Ascending aorta (tissue), 2 donors: ENCODE data around the gene P2RY11. TPM values are rescaled to one million over a fixed set of nuclear protein-coding genes. Genes with fewer than 3 reads are reported as not detected.

Experiments
- DNase-seq, 2 donors: peaks; one replicate each; pipeline ENCODE4 v3.0.0-alpha.2; 2019; ENCODE audit warnings: low spot score in 2 of 2
- H3K27ac ChIP-seq, 2 donors: fragments of 200-600 bp; sonication (generic); one replicate each; pipeline ENCODE4 v1.5.1; 2016 to 2017; ENCODE audit warnings: mild to moderate bottlenecking in 1 of 2
- H3K27me3 ChIP-seq: fragments of 200-600 bp; sonication (generic); one replicate; pipeline ENCODE4 v1.5.1; 2017
- H3K36me3 ChIP-seq, 2 donors: fragments of 200-600 bp; sonication (generic); one replicate each; pipeline ENCODE4 v1.5.1; 2016
- H3K4me1 ChIP-seq, 2 donors: fragments of 200-600 bp; sonication (generic); one replicate each; pipeline ENCODE4 v1.5.1; 2016 to 2017; ENCODE audit warnings: mild to moderate bottlenecking in 1 of 2
- H3K4me3 ChIP-seq, 2 donors: fragments of 200-600 bp; sonication (generic); one replicate each; pipeline ENCODE4 v1.5.1; 2016 to 2017; ENCODE audit warnings: mild to moderate bottlenecking in 1 of 2
- H3K9me3 ChIP-seq, 2 donors: fragments of 200-600 bp; sonication (generic); one replicate each; pipeline ENCODE4 v1.5.1; 2016
- CTCF ChIP-seq, 3 experiments: fragments of 200-600 bp in 2 of 3; fragments of 450-650 bp in 1 of 3; sonication (generic) in 2 of 3; IDR thresholded peaks; one replicate each; pipeline ENCODE4 v1.5.1; 2016 to 2019; ENCODE audit warnings: antibody characterized with exemption in 3 of 3, mild to moderate bottlenecking in 1 of 3, moderate library complexity in 1 of 3
- intact Hi-C: fragments of 100-400 bp; cut with DNase I; formaldehyde crosslinking; loops from one replicate; pipeline ENCODE4 v1.15.1; 2023
- total RNA-seq: library from RNA; depleted of rRNA; stranded (reverse); fragments of >200 nt; gene quantifications from one replicate; pipeline ENCODE4 v1.1.0, GENCODE V29; 2016

P2RY11 gene
- total RNA-seq, 1 donor from 2014 or later, result 10.5 TPM

GRCh38 chr19:10124429-10124828 is 12.9 kb downstream of the P2RY11 start:
- H3K4me1 ChIP-seq, result peaks cover 10 to 22% of the 10 kb centered on the region in 2 donors
- DNase-seq, result no peak
- TF ChIP-seq CTCF (IDR thresholded peaks at IDR 0.05), result no peak
- no peaks in the 10 kb centered on the region for H3K9me3 ChIP-seq
- no peaks in the 10 kb centered on the region for H3K27me3 ChIP-seq
- intact Hi-C loops, result loop anchor here (5.0 to 10.0 kb wide), 2 partner anchors 128 to 210 kb away; partner anchors contain the start of genes ICAM3, MRPL4 and RAVER1
- no peak overlapping the region for H3K4me3 ChIP-seq
- H3K36me3 ChIP-seq, result peaks cover 0 to 3% of the 10 kb centered on the region in 2 donors
- H3K27ac ChIP-seq, result no peak overlapping the region

GRCh38 chr19:10126213-10126639 is 14.7 kb downstream of the P2RY11 start:
- no peak for TF ChIP-seq CTCF (IDR thresholded peaks at IDR 0.05)
- DNase-seq, result no peak
- peak overlapping the region in 1 of 2 donors; percentile 7 for H3K27ac ChIP-seq
- peaks cover 3 to 5% of the 10 kb centered on the region in 2 donors for H3K36me3 ChIP-seq
- no peaks in the 10 kb centered on the region for H3K27me3 ChIP-seq
- intact Hi-C loops, result loop anchor here (10.0 kb wide), 1 partner anchor 209 kb away; the partner anchor contains the start of genes ICAM3 and RAVER1
- H3K4me3 ChIP-seq, result no peak overlapping the region
- H3K4me1 ChIP-seq, result peaks cover 6 to 10% of the 10 kb centered on the region in 2 donors
- no peaks in the 10 kb centered on the region for H3K9me3 ChIP-seq

- Histone ChIP-seq H3K36me3 (peaks cover 35 to 48% of the 10 kb centered on the region in 2 donors), H3K27ac (no peak overlapping the region), H3K27me3 (no peaks in the 10 kb centered on the region), H3K9me3 (no peaks in the 10 kb centered on the region), H3K4me3 (no peak overlapping the region), H3K4me1 (no peaks in the 10 kb centered on the region)
- TF ChIP-seq CTCF (IDR thresholded peaks at IDR 0.05), result no peak
- DNase-seq, result no peak
- intact Hi-C loops, result no loop called here
Measured at GRCh38 chr19:10132905-10133304, 21.4 kb downstream of the P2RY11 start.

GRCh38 chr19:10133596-10133995 is 22.1 kb downstream of the P2RY11 start:
- Histone ChIP-seq H3K4me1 (no peaks in the 10 kb centered on the region), H3K27me3 (no peaks in the 10 kb centered on the region), H3K4me3 (no peak overlapping the region), H3K36me3 (peaks cover 42 to 54% of the 10 kb centered on the region in 2 donors), H3K27ac (no peak overlapping the region), H3K9me3 (no peaks in the 10 kb centered on the region)
- no peak for TF ChIP-seq CTCF (IDR thresholded peaks at IDR 0.05)
- no peak for DNase-seq
- intact Hi-C loops, result no loop called here

GRCh38 chr19:10134040-10134439 is 22.5 kb downstream of the P2RY11 start:
- H3K4me3 ChIP-seq, result no peak overlapping the region
- H3K36me3 ChIP-seq, result peaks cover 43 to 59% of the 10 kb centered on the region in 2 donors
- intact Hi-C loops, result no loop called here
- H3K27me3 ChIP-seq, result no peaks in the 10 kb centered on the region
- no peak for TF ChIP-seq CTCF (IDR thresholded peaks at IDR 0.05)
- no peaks in the 10 kb centered on the region for H3K4me1 ChIP-seq
- DNase-seq, result no peak
- no peak overlapping the region for H3K27ac ChIP-seq
- H3K9me3 ChIP-seq, result no peaks in the 10 kb centered on the region
